ENCODE data around the gene EHMT1. TPM values are rescaled to one million over a fixed set of nuclear protein-coding genes. Genes with fewer than 3 reads are reported as not detected.

EHMT1 gene
- total and polyA plus RNA-seq, 2 donors: 37.3 to 56.9 TPM

DNA sequence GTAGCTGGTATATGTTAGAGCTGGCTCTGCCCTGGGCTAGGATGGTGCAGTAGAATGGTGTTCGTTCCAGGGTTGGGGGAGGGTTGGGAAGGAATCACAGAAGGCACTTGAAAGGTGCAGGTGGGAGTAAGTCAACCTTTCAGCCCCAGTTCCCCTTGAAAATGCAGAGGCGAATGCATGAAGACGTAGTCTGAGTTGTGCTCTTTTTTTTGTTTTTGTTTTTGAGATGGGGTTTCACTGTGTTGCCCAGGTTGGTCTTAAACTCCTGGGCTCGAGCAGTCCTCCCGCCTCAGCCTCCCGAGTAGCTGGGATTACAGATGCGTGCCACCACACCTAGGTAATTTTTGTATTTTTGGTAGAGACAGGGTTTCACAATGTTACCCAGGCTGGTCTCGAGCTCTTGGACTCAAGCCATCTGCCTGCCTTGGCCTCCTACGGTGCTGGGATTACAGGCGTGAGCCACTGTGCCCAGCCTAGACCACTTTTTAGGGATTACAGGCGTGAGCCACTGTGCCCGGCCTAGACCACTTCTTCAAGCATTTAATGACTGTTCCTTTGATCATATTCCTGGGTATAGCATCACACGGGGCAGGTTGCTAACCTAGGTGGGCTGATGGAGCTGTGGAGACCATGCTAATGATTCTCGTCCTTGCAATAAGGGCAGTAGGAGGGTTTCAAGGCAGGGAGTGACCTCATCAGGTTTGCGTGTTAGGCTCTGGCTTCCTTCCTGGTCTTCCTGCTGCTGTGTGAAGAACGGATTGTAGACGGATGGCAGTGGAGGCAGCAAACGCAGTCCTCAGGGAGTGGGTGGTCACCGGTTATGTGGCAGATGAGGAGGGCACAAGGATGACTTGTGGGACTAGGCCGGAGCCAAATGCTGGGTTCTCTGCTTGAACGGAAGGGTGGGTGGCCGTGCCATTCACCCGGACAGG, 13.7 kb downstream of the EHMT1 start:
- Histone ChIP-seq H3K27ac (ENCODE audit: low read depth in 1 of 2, low read length in 1 of 2) (no peak overlapping the region), H3K36me3 (ENCODE audit: control insufficient read depth in 2 of 2, insufficient read depth in 2 of 2, low read length in 1 of 2) (no peaks in the 10 kb centered on the region), H3K9me3 (ENCODE audit: control insufficient read depth in 2 of 2, insufficient read depth in 1 of 2, low read length in 1 of 2) (no peaks in the 10 kb centered on the region), H3K4me3 (ENCODE audit: low read length in 2 of 2) (no peak overlapping the region), H3K4me1 (ENCODE audit: control insufficient read depth in 2 of 2, insufficient read depth in 2 of 2, low read length in 2 of 2) (peaks cover 5 to 24% of the 10 kb centered on the region in 2 donors), H3K27me3 (ENCODE audit: control insufficient read depth in 2 of 2, insufficient read depth in 1 of 2, low read length in 1 of 2) (no peaks in the 10 kb centered on the region)
- DNase-seq (ENCODE audit: low read depth in 6 of 9, low spot score in 9 of 9): no peak
- WGBS: 90% methylated on average over 23 of the region's 23 CpGs

DNA sequence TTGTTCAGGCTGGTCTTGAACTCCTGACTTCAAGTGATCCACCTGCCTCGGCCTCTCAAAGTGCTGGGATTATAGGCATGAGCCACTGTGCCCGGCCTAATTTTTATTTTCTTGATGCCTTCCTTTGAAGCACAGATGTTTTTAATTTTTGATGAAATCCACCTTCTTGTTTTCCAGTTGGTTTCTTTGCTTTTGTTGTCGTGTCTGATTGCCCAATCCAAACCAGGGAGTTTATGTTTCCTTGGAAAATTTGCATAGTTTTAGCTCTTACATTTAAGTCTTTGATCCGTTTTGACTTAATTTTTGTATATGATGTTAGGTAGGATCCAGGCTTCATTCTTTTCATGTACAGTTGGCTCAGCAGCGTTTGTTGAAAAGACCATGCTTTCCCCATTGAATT, 15.2 kb downstream of the EHMT1 start:
- DNase-seq (ENCODE audit: low read depth in 6 of 9, low spot score in 9 of 9): no peak
- H3K27me3 ChIP-seq (ENCODE audit: control insufficient read depth in 2 of 2, insufficient read depth in 1 of 2, low read length in 1 of 2): no peaks in the 10 kb centered on the region
- no peaks in the 10 kb centered on the region for H3K36me3 ChIP-seq (ENCODE audit: control insufficient read depth in 2 of 2, insufficient read depth in 2 of 2, low read length in 1 of 2)
- no peak overlapping the region for H3K27ac ChIP-seq (ENCODE audit: low read depth in 1 of 2, low read length in 1 of 2)
- no peaks in the 10 kb centered on the region for H3K9me3 ChIP-seq (ENCODE audit: control insufficient read depth in 2 of 2, insufficient read depth in 1 of 2, low read length in 1 of 2)
- H3K4me1 ChIP-seq (ENCODE audit: control insufficient read depth in 2 of 2, insufficient read depth in 2 of 2, low read length in 2 of 2): peaks cover 6 to 12% of the 10 kb centered on the region in 2 donors
- WGBS: 88% methylated on average over 5 of the region's 5 CpGs
- no peak overlapping the region for H3K4me3 ChIP-seq (ENCODE audit: low read length in 2 of 2)

- no peak overlapping the region for H3K27ac ChIP-seq (ENCODE audit: low read depth in 1 of 2, low read length in 1 of 2)
These were observed 19.9 kb downstream of the EHMT1 start for GRCh38 chr9:137638680-137639079.

DNA sequence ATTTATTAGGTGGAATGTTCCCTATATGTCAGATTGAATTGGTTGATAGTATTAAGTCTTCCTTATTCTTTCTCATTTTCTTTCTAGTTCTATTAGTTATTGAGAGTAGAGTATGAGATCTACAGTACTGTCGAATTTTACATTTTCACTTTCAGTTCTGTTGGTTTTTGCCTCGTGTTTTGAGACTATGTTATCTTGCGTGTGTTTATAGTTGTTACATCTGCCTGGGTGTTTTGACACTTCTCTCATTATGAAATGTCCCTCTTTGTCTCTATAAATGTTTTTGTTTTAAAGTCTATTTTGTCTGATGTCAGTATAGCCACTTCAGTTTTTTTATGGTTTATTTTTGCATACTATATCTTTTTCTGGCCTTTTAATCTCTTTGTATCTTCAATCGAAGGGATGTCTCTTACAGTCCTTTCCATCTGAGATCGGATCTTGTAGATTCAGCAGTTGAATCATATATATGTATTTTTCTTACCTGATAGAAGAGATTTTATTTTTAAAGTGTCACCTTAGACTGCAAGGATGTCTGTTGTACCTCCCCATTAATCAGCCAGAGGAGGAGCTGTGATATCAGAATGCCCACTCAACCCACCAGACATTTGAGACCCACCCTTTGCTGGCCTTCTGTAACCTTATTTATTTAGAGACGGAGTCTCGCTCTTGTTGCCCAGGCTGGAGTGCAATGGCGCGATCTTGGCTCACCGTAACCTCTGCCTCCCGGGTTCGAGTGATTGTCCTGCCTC, 20.7 kb downstream of the EHMT1 start:
- Histone ChIP-seq H3K27me3 (ENCODE audit: control insufficient read depth in 2 of 2, insufficient read depth in 1 of 2, low read length in 1 of 2) (no peaks in the 10 kb centered on the region), H3K4me3 (ENCODE audit: low read length in 2 of 2) (no peak overlapping the region), H3K27ac (ENCODE audit: low read depth in 1 of 2, low read length in 1 of 2) (no peak overlapping the region), H3K9me3 (ENCODE audit: control insufficient read depth in 2 of 2, insufficient read depth in 1 of 2, low read length in 1 of 2) (no peaks in the 10 kb centered on the region), H3K4me1 (ENCODE audit: control insufficient read depth in 2 of 2, insufficient read depth in 2 of 2, low read length in 2 of 2) (peaks cover 0 to 4% of the 10 kb centered on the region in 2 donors), H3K36me3 (ENCODE audit: control insufficient read depth in 2 of 2, insufficient read depth in 2 of 2, low read length in 1 of 2) (peaks cover 12% of the 10 kb centered on the region in 2 donors)
- peak in 2 of 9 donors; percentile 9 to 46 for DNase-seq (ENCODE audit: low read depth in 6 of 9, low spot score in 9 of 9)
- WGBS: 68% methylated on average over 12 of the region's 12 CpGs

More at GRCh38 chr9:137638680-137639079, 19.9 kb downstream of the EHMT1 start:
- Histone ChIP-seq H3K27me3 (ENCODE audit: control insufficient read depth in 2 of 2, insufficient read depth in 1 of 2, low read length in 1 of 2) (no peaks in the 10 kb centered on the region), H3K9me3 (ENCODE audit: control insufficient read depth in 2 of 2, insufficient read depth in 1 of 2, low read length in 1 of 2) (no peaks in the 10 kb centered on the region), H3K36me3 (ENCODE audit: control insufficient read depth in 2 of 2, insufficient read depth in 2 of 2, low read length in 1 of 2) (peaks cover 8% of the 10 kb centered on the region in 2 donors), H3K4me1 (ENCODE audit: control insufficient read depth in 2 of 2, insufficient read depth in 2 of 2, low read length in 2 of 2) (peaks cover 0 to 4% of the 10 kb centered on the region in 2 donors), H3K4me3 (ENCODE audit: low read length in 2 of 2) (no peak overlapping the region)
- WGBS: 93% methylated on average over 6 of the region's 6 CpGs
- DNase-seq (ENCODE audit: low read depth in 6 of 9, low spot score in 9 of 9): no peak

- 99% methylated on average over 5 of the region's 5 CpGs for WGBS
- DNase-seq (ENCODE audit: low read depth in 6 of 9, low spot score in 9 of 9): no peak
- Histone ChIP-seq H3K27me3 (ENCODE audit: control insufficient read depth in 2 of 2, insufficient read depth in 1 of 2, low read length in 1 of 2) (no peaks in the 10 kb centered on the region), H3K36me3 (ENCODE audit: control insufficient read depth in 2 of 2, insufficient read depth in 2 of 2, low read length in 1 of 2) (peaks cover 12% of the 10 kb centered on the region in 2 donors), H3K9me3 (ENCODE audit: control insufficient read depth in 2 of 2, insufficient read depth in 1 of 2, low read length in 1 of 2) (no peaks in the 10 kb centered on the region), H3K27ac (ENCODE audit: low read depth in 1 of 2, low read length in 1 of 2) (no peak overlapping the region), H3K4me1 (ENCODE audit: control insufficient read depth in 2 of 2, insufficient read depth in 2 of 2, low read length in 2 of 2) (peaks cover 0 to 4% of the 10 kb centered on the region in 2 donors), H3K4me3 (ENCODE audit: low read length in 2 of 2) (no peak overlapping the region)
These were observed 22.1 kb downstream of the EHMT1 start for GRCh38 chr9:137640862-137641261.

DNA sequence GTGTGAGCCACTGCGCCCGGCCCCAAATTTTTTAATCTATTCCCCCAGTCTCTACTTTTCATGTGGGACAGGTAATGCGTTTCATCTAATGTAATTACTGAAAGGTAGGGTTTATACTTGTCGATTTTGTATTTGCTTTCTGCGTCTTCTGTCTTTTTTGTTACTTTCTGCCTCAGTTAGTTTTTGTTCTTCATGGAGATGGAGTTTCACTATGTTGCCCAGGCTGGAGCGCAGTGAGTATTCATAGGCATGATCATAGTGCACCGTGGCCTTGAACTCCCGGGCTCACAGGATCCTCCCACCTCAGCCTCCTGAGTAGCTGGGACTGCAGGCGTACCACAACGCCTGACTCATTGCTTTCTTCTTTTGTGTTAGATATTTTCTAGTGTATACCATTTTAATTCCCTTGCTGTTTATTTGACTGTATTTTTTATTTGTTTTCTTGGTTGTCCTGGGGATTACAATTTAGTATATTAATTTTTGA, 23.4 kb downstream of the EHMT1 start:
- H3K27ac ChIP-seq (ENCODE audit: low read depth in 1 of 2, low read length in 1 of 2): no peak overlapping the region
- peaks cover 0 to under 1% of the 10 kb centered on the region in 2 donors for H3K9me3 ChIP-seq (ENCODE audit: control insufficient read depth in 2 of 2, insufficient read depth in 1 of 2, low read length in 1 of 2)
- DNase-seq (ENCODE audit: low read depth in 6 of 9, low spot score in 9 of 9): no peak
- peaks cover 4 to 11% of the 10 kb centered on the region in 2 donors for H3K4me1 ChIP-seq (ENCODE audit: control insufficient read depth in 2 of 2, insufficient read depth in 2 of 2, low read length in 2 of 2)
- peaks cover 12% of the 10 kb centered on the region in 2 donors for H3K36me3 ChIP-seq (ENCODE audit: control insufficient read depth in 2 of 2, insufficient read depth in 2 of 2, low read length in 1 of 2)
- WGBS: 98% methylated on average over 10 of the region's 10 CpGs
- H3K4me3 ChIP-seq (ENCODE audit: low read length in 2 of 2): no peak overlapping the region
- H3K27me3 ChIP-seq (ENCODE audit: control insufficient read depth in 2 of 2, insufficient read depth in 1 of 2, low read length in 1 of 2): no peaks in the 10 kb centered on the region

DNA sequence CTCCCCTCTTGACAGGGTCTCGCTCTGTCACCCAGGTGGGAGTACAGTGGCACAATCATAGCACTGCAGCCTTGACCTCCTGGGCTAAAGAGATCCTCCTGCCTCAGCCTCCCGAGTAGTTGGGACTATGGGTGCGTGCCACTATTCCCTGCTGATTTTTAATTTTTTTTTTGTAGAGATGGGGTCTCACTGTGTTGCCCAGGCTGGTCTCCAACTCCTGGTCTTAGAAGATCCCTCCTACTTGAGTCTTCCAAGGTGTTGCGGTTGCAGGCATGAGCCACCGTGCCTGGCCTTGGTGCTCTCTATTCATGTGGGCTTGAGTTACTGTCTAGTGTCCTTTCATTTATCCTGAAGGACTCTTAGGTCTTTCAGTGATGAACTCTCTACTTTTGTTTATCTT, 24.1 kb downstream of the EHMT1 start:
- Histone ChIP-seq H3K4me3 (ENCODE audit: low read length in 2 of 2) (no peak overlapping the region), H3K9me3 (ENCODE audit: control insufficient read depth in 2 of 2, insufficient read depth in 1 of 2, low read length in 1 of 2) (peaks cover 0 to 1% of the 10 kb centered on the region in 2 donors), H3K27ac (ENCODE audit: low read depth in 1 of 2, low read length in 1 of 2) (no peak overlapping the region), H3K36me3 (ENCODE audit: control insufficient read depth in 2 of 2, insufficient read depth in 2 of 2, low read length in 1 of 2) (peaks cover 12% of the 10 kb centered on the region in 2 donors), H3K27me3 (ENCODE audit: control insufficient read depth in 2 of 2, insufficient read depth in 1 of 2, low read length in 1 of 2) (no peaks in the 10 kb centered on the region), H3K4me1 (ENCODE audit: control insufficient read depth in 2 of 2, insufficient read depth in 2 of 2, low read length in 2 of 2) (peaks cover 8 to 14% of the 10 kb centered on the region in 2 donors)
- 97% methylated on average over 5 of the region's 5 CpGs for WGBS
- no peak for DNase-seq (ENCODE audit: low read depth in 6 of 9, low spot score in 9 of 9)

DNA sequence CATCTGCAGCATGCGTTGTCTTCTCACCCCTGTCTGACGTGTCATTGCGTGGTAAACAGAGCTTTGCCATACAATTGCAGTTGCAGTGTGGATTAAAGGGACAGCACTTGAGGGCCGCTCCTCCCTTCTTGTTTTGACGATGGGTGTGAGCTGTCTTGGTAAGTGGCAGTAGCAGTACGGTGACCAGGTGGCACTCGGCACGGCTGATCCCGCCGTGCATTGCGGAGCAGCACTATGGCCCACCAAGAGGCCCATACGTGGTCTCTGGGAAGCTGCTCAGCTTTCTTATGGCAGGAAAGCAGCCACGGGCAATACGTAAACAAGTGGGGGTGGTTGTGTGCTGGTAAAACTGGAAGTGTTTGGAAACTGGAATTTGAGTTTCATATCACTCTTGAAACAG, 25.1 kb downstream of the EHMT1 start:
- WGBS: 98% methylated on average over 14 of the region's 14 CpGs
- no peak overlapping the region for H3K27ac ChIP-seq (ENCODE audit: low read depth in 1 of 2, low read length in 1 of 2)
- peaks cover 16 to 17% of the 10 kb centered on the region in 2 donors for H3K36me3 ChIP-seq (ENCODE audit: control insufficient read depth in 2 of 2, insufficient read depth in 2 of 2, low read length in 1 of 2)
- H3K4me1 ChIP-seq (ENCODE audit: control insufficient read depth in 2 of 2, insufficient read depth in 2 of 2, low read length in 2 of 2): peaks cover 8 to 10% of the 10 kb centered on the region in 2 donors
- peaks cover 0 to 1% of the 10 kb centered on the region in 2 donors for H3K9me3 ChIP-seq (ENCODE audit: control insufficient read depth in 2 of 2, insufficient read depth in 1 of 2, low read length in 1 of 2)
- DNase-seq (ENCODE audit: low read depth in 6 of 9, low spot score in 9 of 9): no peak
- H3K27me3 ChIP-seq (ENCODE audit: control insufficient read depth in 2 of 2, insufficient read depth in 1 of 2, low read length in 1 of 2): no peaks in the 10 kb centered on the region
- H3K4me3 ChIP-seq (ENCODE audit: low read length in 2 of 2): no peak overlapping the region

- Histone ChIP-seq H3K4me1 (ENCODE audit: control insufficient read depth in 2 of 2, insufficient read depth in 2 of 2, low read length in 2 of 2) (peaks cover 8 to 10% of the 10 kb centered on the region in 2 donors), H3K27ac (ENCODE audit: low read depth in 1 of 2, low read length in 1 of 2) (no peak overlapping the region), H3K27me3 (ENCODE audit: control insufficient read depth in 2 of 2, insufficient read depth in 1 of 2, low read length in 1 of 2) (no peaks in the 10 kb centered on the region), H3K4me3 (ENCODE audit: low read length in 2 of 2) (no peak overlapping the region), H3K36me3 (ENCODE audit: control insufficient read depth in 2 of 2, insufficient read depth in 2 of 2, low read length in 1 of 2) (peaks cover 17 to 21% of the 10 kb centered on the region in 2 donors), H3K9me3 (ENCODE audit: control insufficient read depth in 2 of 2, insufficient read depth in 1 of 2, low read length in 1 of 2) (peaks cover 0 to 1% of the 10 kb centered on the region in 2 donors)
- no peak for DNase-seq (ENCODE audit: low read depth in 6 of 9, low spot score in 9 of 9)
- 97% methylated on average over 5 of the region's 5 CpGs for WGBS
These were observed 26.4 kb downstream of the EHMT1 start for GRCh38 chr9:137645211-137645610.
